A673 (cell line): Measurements from ENCODE around the gene TYW5. TPM values are rescaled to one million over a fixed set of nuclear protein-coding genes. Genes with fewer than 3 reads are reported as not detected.

ENCODE experiments used
- Bru-seq: library from RNA; stranded (reverse); fragments of 400-500 nt; gene quantifications from one replicate; lab custom pipeline; 2021; lab: Mats Ljungman, UMichigan
- BruChase-seq, 2 experiments: library from RNA; stranded (reverse); fragments of 400-500 nt; gene quantifications; one replicate each; lab custom pipeline; 2021; lab: Mats Ljungman, UMichigan
- BruUV-seq: library from RNA; stranded (reverse); fragments of 400-500 nt; replicated peaks from 2 replicates; lab custom pipeline; 2021; lab: Mats Ljungman, UMichigan
- CTCF ChIA-PET: fragments of 300-600 bp; sonication (Branson Sonifier 250); formaldehyde crosslinking; loops from one replicate; lab custom pipeline; 2022; ENCODE audit warnings: antibody characterized with exemption; lab: Charles Lee
- POLR2A ChIA-PET: fragments of 300-600 bp; sonication (Branson Sonifier 250); formaldehyde crosslinking; loops from one replicate; lab custom pipeline; 2022; ENCODE audit warnings: antibody characterized with exemption; ENCODE audit not compliant: low non-redundant PET; lab: Charles Lee
- DNase-seq: peaks from one replicate; pipeline ENCODE4 v3.0.0-alpha.2; 2015; ENCODE audit warnings: low spot score
- H3K27ac ChIP-seq: fragments of 200-600 bp; sonication (generic); 2 replicates; pipeline ENCODE4 v1.5.1; 2016; ENCODE audit warnings: mixed run types, low read depth, mild to moderate bottlenecking, mixed read lengths, antibody characterized with exemption, low read length; ENCODE audit not compliant: poor library complexity, severe bottlenecking
- H3K27me3 ChIP-seq: fragments of 200-600 bp; sonication (generic); replicated peaks from 2 replicates; pipeline ENCODE4 v1.6.1; 2017; ENCODE audit warnings: mixed run types, low read depth, mild to moderate bottlenecking, mixed read lengths, antibody characterized with exemption, low read length; ENCODE audit not compliant: insufficient read depth, poor library complexity
- H3K36me3 ChIP-seq: fragments of 200-600 bp; sonication (generic); 2 replicates; pipeline ENCODE4 v1.6.1; 2016; ENCODE audit warnings: mixed run types, mild to moderate bottlenecking, mixed read lengths, antibody characterized with exemption, low read length; ENCODE audit not compliant: insufficient read depth, poor library complexity, severe bottlenecking
- H3K4me1 ChIP-seq: fragments of 200-600 bp; sonication (generic); 2 replicates; pipeline ENCODE4 v1.6.1; 2017; ENCODE audit warnings: mixed run types, mild to moderate bottlenecking, mixed read lengths, antibody characterized with exemption, low read length; ENCODE audit not compliant: insufficient read depth, poor library complexity, severe bottlenecking
- H3K4me3 ChIP-seq: fragments of 200-600 bp; sonication (generic); 2 replicates; pipeline ENCODE4 v1.5.1; 2016; ENCODE audit warnings: low read depth, mixed run types, mild to moderate bottlenecking, mixed read lengths, low read length; ENCODE audit not compliant: poor library complexity, severe bottlenecking
- H3K9me3 ChIP-seq: fragments of 200-600 bp; sonication (generic); 2 replicates; pipeline ENCODE4 v1.6.1; 2016; ENCODE audit warnings: mixed run types, low read depth, mild to moderate bottlenecking, mixed read lengths, antibody characterized with exemption, low read length; ENCODE audit not compliant: poor library complexity, severe bottlenecking
- CTCF ChIP-seq: fragments of 300-800, 200-600 bp; sonication (generic); conservative IDR thresholded peaks from 2 replicates; pipeline ENCODE4 v1.5.1; 2017; ENCODE audit warnings: low read depth, mild to moderate bottlenecking, antibody characterized with exemption, low read length, moderate library complexity, mixed read lengths
- EZH2 ChIP-seq: fragments of 200-600 bp; sonication (generic); IDR thresholded peaks from 2 replicates; pipeline ENCODE4 v1.6.1; 2017; ENCODE audit warnings: borderline replicate concordance, low read depth, mild to moderate bottlenecking, mixed read lengths, antibody characterized with exemption, low read length; ENCODE audit not compliant: poor library complexity, severe bottlenecking
- intact Hi-C: fragments of 100-400 bp; cut with micrococcal nuclease; formaldehyde crosslinking; loops from one replicate; pipeline ENCODE4 v1.10.0; 2022; ENCODE audit not compliant: unreplicated experiment
- long read RNA-seq: library from polyadenylated mRNA; stranded (forward); transcript quantifications from one replicate; pipeline ENCODE4 v2.0.0, GENCODE V29; 2022
- total RNA-seq: library from RNA; stranded (reverse); gene quantifications from 2 replicates; pipeline ENCODE4 v1.2.3, GENCODE V29; 2021

Gene TYW5
- total RNA-seq (6.9 and 8.1 TPM in 2 replicates), Bru-seq, nascent RNA (percentile 80 among the genes with signal in this experiment), BruChase-seq, experiment 1, labeled RNA remaining after a 2-hour chase (percentile 77 among the genes with signal in this experiment), BruChase-seq, experiment 2, labeled RNA remaining after a 6-hour chase (percentile 62 among the genes with signal in this experiment)
- long read RNA-seq, full-length matches to known transcripts, result 6 of 13 reads
- long read RNA-seq, partial matches to known transcripts, result 1 of 13 reads
- long read RNA-seq, other reads (novel, unspliced or antisense), result 6 of 13 reads

DNA sequence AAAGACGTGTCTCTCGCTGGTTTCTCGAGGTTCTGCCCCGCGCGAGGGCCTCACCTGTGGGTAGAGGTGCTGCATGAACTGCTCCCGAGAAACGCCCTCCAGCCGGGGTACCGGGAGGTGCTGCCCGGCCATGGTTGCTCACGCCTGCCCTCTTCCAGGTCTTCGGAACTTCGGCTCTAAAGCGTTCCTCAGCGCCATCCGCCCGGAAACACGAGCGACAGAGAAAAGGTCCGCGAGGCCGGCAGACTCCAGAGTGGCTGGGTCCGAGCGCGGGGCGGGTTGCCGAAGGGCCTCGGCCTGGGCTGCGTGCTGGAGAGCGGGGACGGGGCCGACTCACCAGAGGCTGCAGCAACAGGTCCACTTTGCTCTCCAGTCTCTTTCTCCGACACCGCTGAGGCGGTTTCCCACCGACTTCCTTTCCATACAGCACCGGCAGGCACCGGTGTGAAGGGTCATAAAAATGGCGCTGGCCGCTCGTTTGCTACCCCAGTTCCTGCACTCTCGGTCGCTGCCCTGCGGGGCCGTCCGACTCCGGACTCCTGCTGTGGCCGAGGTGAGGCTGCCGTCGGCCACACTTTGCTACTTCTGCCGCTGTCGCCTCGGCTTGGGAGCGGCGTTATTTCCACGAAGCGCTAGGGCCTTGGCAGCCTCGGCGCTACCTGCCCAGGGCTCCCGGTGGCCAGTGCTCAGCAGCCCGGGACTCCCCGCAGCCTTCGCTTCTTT is at the start of gene TYW5, which contains the start of gene MAIP1:
Gene TYW5 (minus strand): TSS at position 153 of the 723 bp plus-strand sequence. CDS start 21 bp downstream, at position 132.
Gene MAIP1 (plus strand): TSS at position 244 of the 723 bp plus-strand sequence. CDS start 217 bp downstream, at position 461.
- Histone ChIP-seq H3K4me1 (peaks cover 9% of the 10 kb centered on the region), H3K36me3 (peaks cover 11% of the 10 kb centered on the region), H3K9me3 (no peaks in the 10 kb centered on the region), H3K27me3 (no peaks in the 10 kb centered on the region), H3K27ac (peak within 1 kb of the TSS; percentile 98), H3K4me3 (peak within 1 kb of the TSS; percentile 67)
- no TSS peak for BruUV-seq
- TF ChIP-seq CTCF (0 out of 2 replicates have a peak, but pooled peaks have one; percentile 19), EZH2 (no peak)
- ChIA-PET CTCF (no interaction called here), POLR2A (no interaction called here)
- intact Hi-C loops, result loop anchor here (5.0 kb wide), 1 partner anchor 857 kb away; the partner anchor contains the start of gene BZW1
- peak; percentile 88 for DNase-seq

DNA sequence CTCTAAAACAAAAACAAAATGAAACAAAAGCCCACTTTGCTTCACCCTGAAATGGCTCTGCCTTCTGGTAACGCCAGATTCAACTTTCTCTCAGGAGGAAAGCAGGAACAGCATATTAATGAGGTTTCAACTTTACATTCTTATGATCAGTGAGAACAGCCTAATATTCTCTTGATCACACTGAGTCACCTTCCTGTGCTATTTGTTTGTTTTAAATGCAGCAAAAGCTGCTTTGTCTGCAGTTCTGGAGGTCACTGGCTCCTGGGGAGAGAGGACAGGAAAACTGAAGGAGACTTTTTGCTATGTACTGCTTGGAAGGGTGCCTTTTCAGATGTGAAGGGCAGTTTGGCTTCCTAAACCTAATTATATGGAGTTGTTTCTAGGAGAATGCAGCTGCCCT is 48.2 kb upstream of the TYW5 start:
- intact Hi-C loops, result no loop called here
- BruUV-seq, result no TSS peak
- CTCF ChIA-PET, result no interaction called here

More for the DNA sequence above, 48.2 kb upstream of the TYW5 start:
- Histone ChIP-seq H3K4me3 (no peak overlapping the region), H3K4me1 (no peaks in the 10 kb centered on the region), H3K27me3 (no peaks in the 10 kb centered on the region), H3K9me3 (peaks cover 7% of the 10 kb centered on the region), H3K36me3 (no peaks in the 10 kb centered on the region), H3K27ac (no peak overlapping the region)
- peak; percentile 11 for DNase-seq
- POLR2A ChIA-PET, result no interaction called here
- TF ChIP-seq CTCF (no peak), EZH2 (no peak)
